GM10248 (cell line): ENCODE data around the gene METTL23.
A peak's percentile ranks its signal among the peaks of the same experiment; 100 is the strongest.
"Not testable (repeated sequence)": the region's sequence is repeated elsewhere in the genome, so short reads cannot be mapped to it uniquely, and the experiment has no call there.

Experiments used
- CTCF ChIA-PET: fragments of 300-600 bp; sonication (Branson Sonifier 250); formaldehyde crosslinking; extraction: SDS; loops from one replicate; lab custom pipeline; 2021; ENCODE audit warnings: antibody characterized with exemption; lab: Yijun Ruan, JAX
- POLR2A ChIA-PET: fragments of 350-650 bp; sonication (Branson Sonifier 250); formaldehyde crosslinking; extraction: SDS; loops from one replicate; lab custom pipeline; 2020; ENCODE audit warnings: antibody characterized with exemption; lab: Yijun Ruan, JAX
- DNase-seq: peaks from one replicate; pipeline ENCODE4 v3.0.0; 2012; ENCODE audit errors: extremely low spot score
- CTCF ChIP-seq: IDR thresholded peaks from 2 replicates; pipeline ENCODE4 v1.5.1; 2012; ENCODE audit warnings: mild to moderate bottlenecking, low read depth; ENCODE audit errors: extremely low read depth, missing control alignments, control extremely low read depth

METTL23 gene

GRCh38 chr17:76691379-76692191 lies 35.1 kb upstream of the METTL23 start:
- ChIA-PET POLR2A (no interaction called here), CTCF (interaction anchor here (1.0 to 1.6 kb wide), 4 partner anchors 10 to 169 kb away, joined by 3 to 12 read pairs (median 3); no protein-coding TSS in a partner anchor)
- DNase-seq, result no peak
- no peak for TF ChIP-seq CTCF

- CTCF ChIA-PET, result interaction anchor here (1.0 to 3.8 kb wide), 3 partner anchors 14 to 72 kb away, joined by 4 to 20 read pairs (median 8); no protein-coding TSS in a partner anchor
- POLR2A ChIA-PET, result no interaction called here
- TF ChIP-seq CTCF, result no peak
- no peak for DNase-seq
Observed at GRCh38 chr17:76695059-76695831, 31.4 kb upstream of the METTL23 start.

GRCh38 chr17:76696763-76697701 lies 29.6 kb upstream of the METTL23 start:
- peak; percentile 62 for DNase-seq
- no peak for TF ChIP-seq CTCF
- CTCF ChIA-PET, result interaction anchor here (1.0 to 3.8 kb wide), 3 partner anchors 9 to 18 kb away, joined by 3 to 20 read pairs (median 8); no protein-coding TSS in a partner anchor
- POLR2A ChIA-PET, result no interaction called here

GRCh38 chr17:76697702-76698465 lies 28.8 kb upstream of the METTL23 start:
- no peak for DNase-seq
- no peak for TF ChIP-seq CTCF
- ChIA-PET POLR2A (no interaction called here), CTCF (interaction anchor here (1.0 to 3.8 kb wide), 2 partner anchors 10 to 16 kb away, joined by 3 to 20 read pairs; no protein-coding TSS in a partner anchor)

- DNase-seq, POLR2A ChIA-PET: not testable (repeated sequence)
- CTCF ChIA-PET, result interaction anchor here (1.1 to 3.8 kb wide), 2 partner anchors 17 kb away, joined by 3 to 20 read pairs; no protein-coding TSS in a partner anchor
Observed at GRCh38 chr17:76698466-76698977, 28.1 kb upstream of the METTL23 start.

GRCh38 chr17:76700270-76700616 lies 26.4 kb upstream of the METTL23 start:
- TF ChIP-seq CTCF, result no peak
- DNase-seq, result no peak
- POLR2A ChIA-PET, result no interaction called here
- CTCF ChIA-PET, result no interaction called here
